GM12878 (cell line): Measurements from ENCODE around the gene USP12. TPM values are rescaled to one million over a fixed set of nuclear protein-coding genes. Genes with fewer than 3 reads are reported as not detected.

Experiments used
- ATAC-seq: fragments of 200-7000 bp; cut with Tn5 transposase; 3 replicates; pipeline ENCODE4 v1.9.1; 2020; ENCODE audit warnings: mild to moderate bottlenecking, moderate library complexity
- BruUV-seq: library from RNA; stranded (reverse); fragments of 400-500 nt; replicated peaks from 2 replicates; lab custom pipeline; 2021; lab: Mats Ljungman, UMichigan
- CTCF ChIA-PET: fragments of 300-600 bp; sonication (Branson Sonifier 250); formaldehyde crosslinking; extraction: SDS; loops from one replicate; lab custom pipeline; 2021; ENCODE audit warnings: inconsistent platforms; lab: Yijun Ruan, JAX
- POLR2A ChIA-PET: fragments of 350-600 bp; formaldehyde crosslinking; extraction: SDS; loops from one replicate; lab custom pipeline; 2021; ENCODE audit warnings: inconsistent platforms; lab: Charles Lee
- RAD21 ChIA-PET: fragments of 300-600 bp; sonication (Branson Sonifier 250); formaldehyde crosslinking; loops from one replicate; lab custom pipeline; 2023; ENCODE audit warnings: antibody characterized with exemption; ENCODE audit not compliant: unreplicated experiment; lab: Charles Lee
- SMC1A ChIA-PET: fragments of 300-600 bp; sonication (Branson Sonifier 250); formaldehyde crosslinking; loops from one replicate; lab custom pipeline; 2023; ENCODE audit not compliant: unreplicated experiment, uncharacterized antibody; lab: Charles Lee
- DNase-seq: peaks from one replicate; pipeline ENCODE4 v3.0.0-alpha.2; 2011; ENCODE audit warnings: low read depth, low spot score
- FAIRE-seq: peaks from 3 replicates; lab custom pipeline; 2011; peaks lifted over from hg19 to GRCh38; lab: Jason Lieb, UNC
- H2AFZ ChIP-seq: 2 replicates; pipeline ENCODE4 v1.6.0; 2011; ENCODE audit warnings: low read depth, low read length, control low read depth; ENCODE audit not compliant: control insufficient read depth
- H3K27ac ChIP-seq: 2 replicates; pipeline ENCODE4 v1.5.1; 2011; ENCODE audit warnings: control low read depth; ENCODE audit not compliant: control insufficient read depth, insufficient read depth
- H3K27me3 ChIP-seq, 2 experiments: replicated peaks in 1 of 2; 2 replicates each; pipeline versions ENCODE4 v1.6.0 to v1.6.1; 2011; ENCODE audit warnings: low read length in 1 of 2; ENCODE audit not compliant: control insufficient read depth in 2 of 2, insufficient read depth in 2 of 2
- H3K36me3 ChIP-seq, 2 experiments: 2 replicates each; pipeline ENCODE4 v1.5.1; 2011; ENCODE audit warnings: low read length in 1 of 2; ENCODE audit not compliant: control insufficient read depth in 2 of 2, insufficient read depth in 2 of 2
- H3K4me1 ChIP-seq: 2 replicates; pipeline ENCODE4 v1.6.1; 2011; ENCODE audit warnings: mild to moderate bottlenecking, low read length, moderate library complexity, mixed read lengths; ENCODE audit not compliant: control insufficient read depth, insufficient read depth
- H3K4me2 ChIP-seq: 2 replicates; pipeline ENCODE4 v1.6.0; 2011; ENCODE audit warnings: control low read depth; ENCODE audit not compliant: control insufficient read depth, insufficient read depth
- H3K4me3 ChIP-seq: fragments of 200-600 bp; sonication (generic); 2 replicates; pipeline ENCODE4 v1.5.1; 2016
- H3K79me2 ChIP-seq: 2 replicates; pipeline ENCODE4 v1.6.0; 2011; ENCODE audit warnings: low read length; ENCODE audit not compliant: control insufficient read depth, insufficient read depth
- H3K9ac ChIP-seq: 2 replicates; pipeline ENCODE4 v1.8.0; 2011; ENCODE audit warnings: low read length, control low read depth, mixed read lengths; ENCODE audit not compliant: control insufficient read depth, insufficient read depth
- H3K9me3 ChIP-seq: replicated peaks from 3 replicates; pipeline ENCODE4 v1.5.1; 2011; ENCODE audit warnings: mild to moderate bottlenecking, low read length; ENCODE audit not compliant: control insufficient read depth, insufficient read depth
- H4K20me1 ChIP-seq: 2 replicates; pipeline ENCODE4 v1.6.0; 2011; ENCODE audit not compliant: control insufficient read depth, insufficient read depth
- BHLHE40 ChIP-seq, 2 experiments: fragments of 450-650 bp in 1 of 2; IDR thresholded peaks; 2 replicates each; pipeline ENCODE4 v1.6.1; 2011 to 2017; ENCODE audit warnings: low read depth in 2 of 2, borderline replicate concordance in 1 of 2, improper control_type of control experiment in 1 of 2, low read length in 1 of 2, mild to moderate bottlenecking in 1 of 2
- MYC ChIP-seq: IDR thresholded peaks from 2 replicates; pipeline ENCODE4 v1.6.1; 2011; ENCODE audit warnings: mild to moderate bottlenecking, low read length, moderate library complexity, inconsistent platforms; ENCODE audit not compliant: insufficient read depth, insufficient replicate concordance, insufficient read length, severe bottlenecking
- PAX5 ChIP-seq: IDR thresholded peaks from 2 replicates; pipeline ENCODE4 v1.6.1; 2011; ENCODE audit warnings: low read depth, low read length, borderline replicate concordance
- RFX5 ChIP-seq: IDR thresholded peaks from 2 replicates; pipeline ENCODE4 v1.6.1; 2011; ENCODE audit warnings: low read depth, low read length, improper control_type of control experiment
- RUNX3 ChIP-seq: IDR thresholded peaks from 2 replicates; pipeline ENCODE4 v1.6.1; 2012; ENCODE audit warnings: low read length, inconsistent platforms
- SMAD5 ChIP-seq: IDR thresholded peaks from 2 replicates; pipeline ENCODE4 v1.6.1; 2016; ENCODE audit warnings: antibody characterized with exemption, low read depth
- STAT1 ChIP-seq: fragments of 450-650 bp; conservative IDR thresholded peaks from 2 replicates; pipeline ENCODE4 v1.6.1; 2014; ENCODE audit warnings: antibody characterized with exemption, mild to moderate bottlenecking
- TARDBP ChIP-seq: IDR thresholded peaks from 2 replicates; pipeline ENCODE4 v1.6.1; 2016; ENCODE audit warnings: borderline replicate concordance
- TCF7 ChIP-seq: IDR thresholded peaks from 2 replicates; pipeline ENCODE4 v1.6.1; 2014; ENCODE audit warnings: antibody characterized with exemption, borderline replicate concordance
- ZBTB11 ChIP-seq: fragments of 450-650 bp; formaldehyde crosslinking; IDR thresholded peaks from 2 replicates; pipeline ENCODE4 v1.5.0; 2022; ENCODE audit warnings: mild to moderate bottlenecking, missing genetic modification characterization
- ZNF622 ChIP-seq: fragments of 450-650 bp; IDR thresholded peaks from 2 replicates; pipeline ENCODE4 v1.6.1; 2017; ENCODE audit warnings: mild to moderate bottlenecking, inconsistent platforms
- WGBS: methylation state at CpG from one replicate; pipeline ENCODE4 v1.1.6; 2016; ENCODE audit warnings: low lambda C conversion rate; ENCODE audit not compliant: insufficient replicate concordance, insufficient coverage; ENCODE audit errors: missing lambda C conversion rate; 5-methylcytosine and 5-hydroxymethylcytosine counted together
- in situ Hi-C: fragments of 300-500 bp; cut with MboI; formaldehyde crosslinking; loops from 9 replicates; pipeline ENCODE4 v1.14.3; 2018; ENCODE audit warnings: mixed read lengths
- intact Hi-C: fragments of 100-400 bp; cut with micrococcal nuclease; formaldehyde crosslinking; loops from one replicate; pipeline ENCODE4 v1.14.2; 2022; ENCODE audit not compliant: unreplicated experiment
- polyA plus RNA-seq, 11 experiments: library from polyadenylated mRNA; depleted of rRNA in 4 of 11; unstranded in 6 of 11; stranded (reverse) in 5 of 11; fragments of >200 nt; fragmentation: Nextera tagmentation in 4 of 11; fragmentation: Illumina TruSeq in 1 of 11; extraction: Ambion mirVana in 4 of 11; extraction: Trizol in 1 of 11; gene quantifications; 1 replicate in 1 of 11; 2 replicates in 10 of 11; pipeline versions ENCODE4 v1.2.1 to v1.2.3, GENCODE V29; 2011 to 2016; ENCODE audit warnings: inconsistent platforms in 2 of 11, missing spikeins in 2 of 11, low read depth in 1 of 11
- total RNA-seq, 4 experiments: library from RNA; depleted of rRNA in 3 of 4; stranded (reverse); fragments of >200 nt in 3 of 4; fragmentation: Illumina TruSeq in 1 of 4; extraction: Trizol in 1 of 4; gene quantifications; 2 replicates each; pipeline versions ENCODE4 v1.2.1 to v1.2.3, GENCODE V29; 2013 to 2021

The USP12 gene
- total and polyA plus RNA-seq, 10 of the 15 experiments (the other 5 are each of a cell fraction or from before 2014, with no cell fraction given), result 3.5 to 32.2 (median 24.6) TPM

DNA sequence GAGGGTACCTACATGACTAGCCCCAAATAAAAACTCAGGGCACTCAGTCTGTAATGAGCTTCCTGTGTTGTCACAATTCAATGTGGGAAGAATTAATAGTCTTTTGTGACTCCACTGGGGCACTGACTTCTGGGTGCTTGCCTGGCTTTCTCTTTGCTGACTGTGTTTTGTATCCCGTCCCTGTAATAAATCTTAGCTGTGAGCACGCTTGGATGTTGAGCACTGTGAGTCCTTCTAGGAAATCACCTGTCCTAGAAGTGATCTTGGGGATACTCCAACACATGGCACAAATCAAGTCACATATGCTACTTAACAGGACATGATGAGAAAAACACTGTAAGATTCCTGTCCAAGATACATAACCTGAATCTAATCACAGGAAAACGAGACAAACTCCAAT is 83.0 kb downstream of the USP12 start (continued):
- TF ChIP-seq ZBTB11 (CRISPR knock-in tag) (no peak), SMAD5 (no peak), BHLHE40 (IDR thresholded peaks at IDR 0.05; ENCODE audit: borderline replicate concordance in 1 of 2, low read depth in 2 of 2, low read length in 1 of 2) (no peak), STAT1 (no peak), ZNF622 (no peak), RFX5 (no peak)
- TF ChIP-seq, all 136 proteins: peak for 0

GRCh38 chr13:27086599-27087265 is 84.9 kb downstream of the USP12 start:
- Histone ChIP-seq H3K4me2 (no peak overlapping the region), H2AFZ (no peak overlapping the region), H3K27ac (no peak overlapping the region), H3K9me3 (no peaks in the 10 kb centered on the region), H3K36me3 (peaks cover 3 to 5% of the 10 kb centered on the region in 2 experiments), H3K79me2 (no peaks in the 10 kb centered on the region), H3K4me1 (no peaks in the 10 kb centered on the region), H3K9ac (no peak overlapping the region), H3K4me3 (no peak overlapping the region), H4K20me1 (no peaks in the 10 kb centered on the region), H3K27me3 (no peaks in the 10 kb centered on the region)
- ChIA-PET RAD21 (no interaction called here), SMC1A (interaction anchor here (0.7 to 2.2 kb wide), 5 partner anchors 27 to 92 kb away, joined by 3 to 4 read pairs (median 3); no protein-coding TSS in a partner anchor), CTCF (interaction anchor here (0.8 kb wide), 1 partner anchor 255 kb away, joined by 3 read pairs; no protein-coding TSS in a partner anchor), POLR2A (no interaction called here)
- in situ Hi-C loops (no loop called here), intact Hi-C loops (no loop called here)
- ATAC-seq (no peak), FAIRE-seq (no peak), DNase-seq (no peak)
- 50% methylated on average over 6 of the region's 6 CpGs for WGBS
- BruUV-seq, result TSS peak; percentile 11
- TF ChIP-seq TARDBP, result no peak
- TF ChIP-seq PAX5, result no peak
- TF ChIP-seq RUNX3, result no peak
- TF ChIP-seq TCF7, result no peak
- TF ChIP-seq MYC, result no peak
